H1 (cell line): ENCODE results near the gene CEACAM21. TPM values are rescaled to one million over a fixed set of nuclear protein-coding genes. Genes with fewer than 3 reads are reported as not detected.

ENCODE experiments used
- CTCF ChIA-PET: fragments of 300-600 bp; sonication (Branson Sonifier 250); formaldehyde crosslinking; loops from one replicate; lab custom pipeline; 2021; ENCODE audit not compliant: partially characterized antibody; lab: Charles Lee
- POLR2A ChIA-PET: fragments of 300-600 bp; sonication (Branson Sonifier 250); formaldehyde crosslinking; loops from one replicate; lab custom pipeline; 2021; ENCODE audit warnings: inconsistent platforms; ENCODE audit not compliant: partially characterized antibody; lab: Charles Lee
- DNase-seq, 2 experiments: peaks; one replicate each; pipeline versions ENCODE4 v3.0.0 to v3.0.0-alpha.2; 2010 to 2022; ENCODE audit warnings: low spot score in 2 of 2, low read depth in 1 of 2, mixed read lengths in 1 of 2
- FAIRE-seq: peaks from 2 replicates; lab custom pipeline; 2011; peaks lifted over from hg19 to GRCh38; lab: Jason Lieb, UNC
- H2AFZ ChIP-seq: 2 replicates; pipeline ENCODE4 v1.8.1; 2012; ENCODE audit warnings: low read length, inconsistent platforms
- H2AK5ac ChIP-seq: 2 replicates; pipeline ENCODE4 v1.6.1; 2013; ENCODE audit warnings: low read depth, low read length
- H2BK120ac ChIP-seq: replicated peaks from 2 replicates; pipeline ENCODE3; 2013; ENCODE audit warnings: low read depth, low read length, inconsistent platforms
- H2BK12ac ChIP-seq: 2 replicates; pipeline ENCODE4 v1.6.1; 2013; ENCODE audit warnings: low read depth, low read length
- H2BK15ac ChIP-seq: 2 replicates; pipeline ENCODE4 v1.6.1; 2013; ENCODE audit warnings: low read length
- H2BK20ac ChIP-seq: 2 replicates; pipeline ENCODE4 v1.6.1; 2013; ENCODE audit warnings: low read length
- H2BK5ac ChIP-seq: 2 replicates; pipeline ENCODE4 v1.6.1; 2013; ENCODE audit warnings: low read depth, low read length
- H3K14ac ChIP-seq: 2 replicates; pipeline ENCODE4 v1.6.1; 2013; ENCODE audit warnings: inconsistent platforms; ENCODE audit not compliant: insufficient read length
- H3K18ac ChIP-seq: 2 replicates; pipeline ENCODE4 v1.6.1; 2013; ENCODE audit warnings: low read length; ENCODE audit errors: extremely low read depth
- H3K23ac ChIP-seq: 2 replicates; pipeline ENCODE4 v1.6.1; 2013; ENCODE audit warnings: inconsistent platforms; ENCODE audit not compliant: insufficient read length
- H3K23me2 ChIP-seq: 2 replicates; pipeline ENCODE4 v1.6.1; 2013; ENCODE audit warnings: low read depth, low read length
- H3K27ac ChIP-seq: 2 replicates; pipeline ENCODE4 v1.6.1; 2011; ENCODE audit warnings: low read depth, low read length, inconsistent platforms
- H3K27me3 ChIP-seq, 4 experiments: replicated peaks in 1 of 4; 1 replicate in 1 of 4; 2 replicates in 3 of 4; pipeline versions ENCODE4 v1.6.1 to v1.8.1; 2011 to 2013; ENCODE audit warnings: low read length in 3 of 4, mild to moderate bottlenecking in 3 of 4, inconsistent platforms in 2 of 4, mixed read lengths in 2 of 4, moderate library complexity in 1 of 4; ENCODE audit not compliant: control insufficient read depth in 3 of 4, insufficient read depth in 3 of 4; ENCODE audit errors: extremely low read depth in 1 of 4
- H3K36me3 ChIP-seq, 4 experiments: 2 replicates each; pipeline versions ENCODE4 v1.6.1 to v1.8.1; 2011 to 2013; ENCODE audit warnings: mild to moderate bottlenecking in 4 of 4, low read length in 3 of 4, moderate library complexity in 2 of 4, control low read depth in 1 of 4, inconsistent platforms in 1 of 4; ENCODE audit not compliant: insufficient read depth in 4 of 4, control insufficient read depth in 2 of 4
- H3K4ac ChIP-seq: replicated peaks from 2 replicates; pipeline ENCODE3; 2013; ENCODE audit warnings: low read length, low read depth, mixed read lengths, inconsistent platforms; ENCODE audit not compliant: insufficient read length
- H3K4me1 ChIP-seq, 4 experiments: replicated peaks in 1 of 4; 1 replicate in 1 of 4; 2 replicates in 3 of 4; pipeline versions ENCODE4 v1.6.1 to v1.8.1; 2011 to 2013; ENCODE audit warnings: low read length in 3 of 4, inconsistent platforms in 2 of 4, mixed read lengths in 1 of 4; ENCODE audit not compliant: insufficient read depth in 4 of 4, control insufficient read depth in 3 of 4
- H3K4me2 ChIP-seq, 2 experiments: 2 replicates each; pipeline versions ENCODE4 v1.6.1 to v1.8.1; 2011 to 2013; ENCODE audit warnings: low read depth in 2 of 2, low read length in 2 of 2, control low read depth in 1 of 2, inconsistent platforms in 1 of 2, mild to moderate bottlenecking in 1 of 2; ENCODE audit not compliant: insufficient read depth in 1 of 2
- H3K4me3 ChIP-seq, 4 experiments: fragments of 200-600, 300-600 bp in 1 of 4; sonication (generic), shearing (Covaris generic), sonication (Bioruptor Twin) in 1 of 4; 2 replicates each; pipeline versions ENCODE4 v1.5.1 to v1.8.1; 2011 to 2016; ENCODE audit warnings: low read length in 4 of 4, low read depth in 3 of 4, control low read depth in 2 of 4, inconsistent platforms in 2 of 4, mild to moderate bottlenecking in 2 of 4, mixed read lengths in 1 of 4, moderate library complexity in 1 of 4; ENCODE audit not compliant: insufficient read depth in 2 of 4; ENCODE audit errors: extremely low read depth in 1 of 4
- H3K56ac ChIP-seq: replicated peaks from 2 replicates; pipeline ENCODE3; 2013; ENCODE audit warnings: low read depth, mild to moderate bottlenecking, mixed read lengths, low read length, inconsistent platforms; ENCODE audit not compliant: insufficient read length
- H3K79me1 ChIP-seq: 2 replicates; pipeline ENCODE4 v1.6.1; 2013; ENCODE audit warnings: low read depth, low read length, control low read depth
- H3K79me2 ChIP-seq, 2 experiments: 2 replicates each; pipeline versions ENCODE4 v1.6.1 to v1.8.1; 2012 to 2013; ENCODE audit warnings: low read length in 2 of 2, mild to moderate bottlenecking in 2 of 2, inconsistent platforms in 1 of 2; ENCODE audit not compliant: insufficient read depth in 2 of 2, control insufficient read depth in 1 of 2
- H3K9ac ChIP-seq, 4 experiments: replicated peaks in 1 of 4; 1 replicate in 1 of 4; 2 replicates in 3 of 4; pipeline versions ENCODE4 v1.6.1 to v1.8.1; 2011 to 2013; ENCODE audit warnings: low read depth in 3 of 4, low read length in 3 of 4, control low read depth in 2 of 4, mild to moderate bottlenecking in 2 of 4, moderate library complexity in 2 of 4, inconsistent platforms in 1 of 4; ENCODE audit errors: extremely low read depth in 1 of 4
- H3K9me3 ChIP-seq, 2 experiments: 2 replicates each; pipeline versions ENCODE4 v1.6.1 to v1.8.1; 2012 to 2013; ENCODE audit warnings: mild to moderate bottlenecking in 2 of 2, moderate library complexity in 2 of 2, control low read depth in 1 of 2, inconsistent platforms in 1 of 2, low read depth in 1 of 2, low read length in 1 of 2, mixed read lengths in 1 of 2; ENCODE audit not compliant: insufficient read depth in 2 of 2
- H4K20me1 ChIP-seq, 2 experiments: replicated peaks in 1 of 2; 2 replicates each; pipeline versions ENCODE3 to v1.8.1; 2011 to 2013; ENCODE audit warnings: inconsistent platforms in 2 of 2, low read length in 2 of 2, mild to moderate bottlenecking in 1 of 2; ENCODE audit not compliant: insufficient read depth in 2 of 2, control insufficient read depth in 1 of 2
- H4K5ac ChIP-seq: 2 replicates; pipeline ENCODE4 v1.6.1; 2013; ENCODE audit warnings: low read length, low read depth, mixed read lengths, inconsistent platforms; ENCODE audit not compliant: insufficient read length
- H4K8ac ChIP-seq: 2 replicates; pipeline ENCODE4 v1.8.0; 2013; ENCODE audit warnings: mild to moderate bottlenecking, moderate library complexity, low read length, inconsistent platforms; ENCODE audit not compliant: insufficient read depth; ENCODE audit errors: extremely low read depth
- H4K91ac ChIP-seq: replicated peaks from 2 replicates; pipeline ENCODE3; 2013; ENCODE audit warnings: low read length, mixed read lengths, inconsistent platforms; ENCODE audit not compliant: insufficient read length
- BCL11A ChIP-seq, 2 experiments: IDR thresholded peaks; one replicate each; pipeline ENCODE4 v1.6.1; 2011; ENCODE audit warnings: low read depth in 2 of 2, low read length in 2 of 2, mild to moderate bottlenecking in 2 of 2
- CHD1 ChIP-seq: IDR thresholded peaks from 2 replicates; pipeline ENCODE4 v1.6.1; 2012; ENCODE audit warnings: low read depth, low read length, improper control_type of control experiment
- GABPA ChIP-seq: IDR thresholded peaks from 2 replicates; pipeline ENCODE4 v1.6.1; 2011; ENCODE audit warnings: mild to moderate bottlenecking, low read length, moderate library complexity, borderline replicate concordance; ENCODE audit not compliant: insufficient read depth
- HDAC2 ChIP-seq, 2 experiments: fragments of 300-600 bp in 1 of 2; sonication (generic) in 1 of 2; IDR thresholded peaks; 2 replicates each; pipeline ENCODE4 v1.6.1; 2011 to 2012; ENCODE audit warnings: low read depth in 2 of 2, low read length in 2 of 2, mild to moderate bottlenecking in 2 of 2, moderate library complexity in 2 of 2, borderline replicate concordance in 1 of 2, inconsistent platforms in 1 of 2
- NRF1 ChIP-seq: IDR thresholded peaks from 2 replicates; pipeline ENCODE4 v1.6.1; 2011; ENCODE audit warnings: mild to moderate bottlenecking, low read depth, low read length, improper control_type of control experiment
- RAD21 ChIP-seq, 2 experiments: IDR thresholded peaks in 1 of 2; conservative IDR thresholded peaks in 1 of 2; 2 replicates each; pipeline ENCODE4 v1.6.1; 2011; ENCODE audit warnings: low read depth in 2 of 2, low read length in 2 of 2, improper control_type of control experiment in 1 of 2, inconsistent platforms in 1 of 2, mild to moderate bottlenecking in 1 of 2, moderate library complexity in 1 of 2
- SP1 ChIP-seq: IDR thresholded peaks from 2 replicates; pipeline ENCODE4 v1.6.1; 2011; ENCODE audit warnings: low read depth, low read length
- TCF12 ChIP-seq: IDR thresholded peaks from 2 replicates; pipeline ENCODE4 v1.6.1; 2011; ENCODE audit warnings: low read depth, mild to moderate bottlenecking, low read length
- WGBS, 2 experiments: shearing (Covaris generic) in 1 of 2; methylation state at CpG; one replicate each; pipeline versions ENCODE4 v1.1.6 to v1.1.7; 2013 to 2015; ENCODE audit warnings: low lambda C conversion rate in 2 of 2, mixed read lengths in 2 of 2, inconsistent platforms in 1 of 2, low coverage in 1 of 2, missing lambda C conversion rate in 1 of 2; ENCODE audit not compliant: insufficient replicate concordance in 2 of 2, insufficient coverage in 1 of 2, insufficient read length in 1 of 2; ENCODE audit errors: extremely low coverage in 1 of 2, missing lambda C conversion rate in 1 of 2; 5-methylcytosine and 5-hydroxymethylcytosine counted together
- polyA plus RNA-seq, 7 experiments: library from polyadenylated mRNA; depleted of rRNA in 3 of 7; stranded (reverse) in 5 of 7; unstranded in 2 of 7; fragments of >200 nt in 5 of 7; fragments of 200-250 nt in 2 of 7; gene quantifications; 1 replicate in 5 of 7; 2 replicates in 1 of 7; 4 replicates in 1 of 7; pipeline versions ENCODE4 v1.2.1 to v1.2.3, GENCODE V29; 2011 to 2013; ENCODE audit warnings: missing spikeins in 2 of 7, mixed read lengths in 2 of 7
- total RNA-seq: library from RNA; stranded (reverse); fragmentation: NEBNext Ultra II Directional; extraction: Animal tissue kit (Norgen Biotek cat#: 25700); gene quantifications from 2 replicates; pipeline ENCODE4 v1.2.1, GENCODE V29; 2021
- TF ChIP-seq, protein P1 (sequence below): IDR thresholded peaks from 2 replicates; pipeline ENCODE4 v1.6.1; 2011; ENCODE audit warnings: low read depth, mild to moderate bottlenecking, low read length; ENCODE audit not compliant: insufficient read depth
- TF ChIP-seq, protein P2 (sequence below): IDR thresholded peaks from 2 replicates; pipeline ENCODE4 v1.6.1; 2012; ENCODE audit warnings: inconsistent platforms

CEACAM21 gene
- total and polyA plus RNA-seq, 2 of the 8 experiments (the other 6 are each of a cell fraction or from before 2014, with no cell fraction given) = not detected

GRCh38 chr19:41616792-41617621, 41.0 kb downstream of the CEACAM21 start:
- H2BK12ac ChIP-seq = no peak overlapping the region
- no peak overlapping the region for H4K5ac ChIP-seq
- no peaks in the 10 kb centered on the region for H3K4me1 ChIP-seq
- no peaks in the 10 kb centered on the region; the same call in 1 of the 2 replicates for H3K23me2 ChIP-seq
- H3K18ac ChIP-seq = no peak overlapping the region
- no peak overlapping the region for H2BK5ac ChIP-seq
- H2BK20ac ChIP-seq = no peak overlapping the region
- no peak overlapping the region for H3K23ac ChIP-seq
- H3K36me3 ChIP-seq = no peaks in the 10 kb centered on the region
- no peak overlapping the region for H3K27ac ChIP-seq
- H2AFZ ChIP-seq = no peak overlapping the region
- no peak for DNase-seq
- H3K9me3 ChIP-seq = peaks cover 82 to 93% of the 10 kb centered on the region in 2 experiments
- H2BK15ac ChIP-seq = no peak overlapping the region
- no peak overlapping the region for H3K14ac ChIP-seq
- no peak overlapping the region for H4K91ac ChIP-seq
- ChIA-PET CTCF (interaction anchor here (0.7 to 1.1 kb wide), 2 partner anchors 23 to 25 kb away, joined by 3 to 4 read pairs; no protein-coding TSS in a partner anchor), POLR2A (no interaction called here)
- no peak overlapping the region for H2BK120ac ChIP-seq
- no peak overlapping the region for H3K4me2 ChIP-seq
- H3K4me3 ChIP-seq = no peak overlapping the region
- H4K8ac ChIP-seq = no peak overlapping the region
- no peaks in the 10 kb centered on the region for H4K20me1 ChIP-seq
- no peaks in the 10 kb centered on the region for H3K79me1 ChIP-seq
- H3K56ac ChIP-seq = no peak overlapping the region
- no peaks in the 10 kb centered on the region for H3K79me2 ChIP-seq
- no peak overlapping the region for H2AK5ac ChIP-seq
- FAIRE-seq = no peak
- 0 out of 7 replicates have a peak, but pooled peaks cover 0 to 2% (median 0%) of the 10 kb centered on the region in 4 experiments for H3K27me3 ChIP-seq
- 58% methylated on average over 9 of the region's 9 CpGs; no CpG with 5 or more reads in 1 of the 2 experiments for WGBS, 2 experiments
- no peak overlapping the region for H3K4ac ChIP-seq
- H3K9ac ChIP-seq = no peak overlapping the region
- TF ChIP-seq GABPA = no peak
- TF ChIP-seq NRF1 = no peak
- TF ChIP-seq RAD21 (IDR thresholded peaks at IDR 0.05 in 1 of 2, conservative IDR thresholded peaks at IDR 0.05 in 1 of 2; ENCODE audit: low read depth in 2 of 2, low read length in 2 of 2) = no peak
- no peak for TF ChIP-seq CHD1
- TF ChIP-seq TCF12 = no peak
- TF ChIP-seq SP1 = no peak
- no peak for TF ChIP-seq HDAC2 (IDR thresholded peaks at IDR 0.05; ENCODE audit: borderline replicate concordance in 1 of 2, low read depth in 2 of 2, low read length in 2 of 2)
- TF ChIP-seq, protein P1, sequence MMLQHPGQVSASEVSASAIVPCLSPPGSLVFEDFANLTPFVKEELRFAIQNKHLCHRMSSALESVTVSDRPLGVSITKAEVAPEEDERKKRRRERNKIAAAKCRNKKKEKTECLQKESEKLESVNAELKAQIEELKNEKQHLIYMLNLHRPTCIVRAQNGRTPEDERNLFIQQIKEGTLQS = no peak
- TF ChIP-seq, protein P2, sequence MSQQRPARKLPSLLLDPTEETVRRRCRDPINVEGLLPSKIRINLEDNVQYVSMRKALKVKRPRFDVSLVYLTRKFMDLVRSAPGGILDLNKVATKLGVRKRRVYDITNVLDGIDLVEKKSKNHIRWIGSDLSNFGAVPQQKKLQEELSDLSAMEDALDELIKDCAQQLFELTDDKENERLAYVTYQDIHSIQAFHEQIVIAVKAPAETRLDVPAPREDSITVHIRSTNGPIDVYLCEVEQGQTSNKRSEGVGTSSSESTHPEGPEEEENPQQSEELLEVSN = no peak
- TF ChIP-seq BCL11A (IDR thresholded peaks at IDR 0.05; ENCODE audit: low read depth in 2 of 2, low read length in 2 of 2) = no peak
